ENCODE data around the gene CCNT1.

The CCNT1 gene

GRCh38 chr12:48716493-48717251 is at the start of gene CCNT1:
Gene CCNT1, minus strand, starts transcription at chr12:48716707. Its CDS starts 32 bp downstream, at chr12:48716675.
- DNase-seq (ENCODE audit: low read depth, low spot score) = peak; percentile 99
- H3K4me3 ChIP-seq = peak within 1 kb of the TSS; percentile 89
- H3K36me3 ChIP-seq (ENCODE audit: insufficient read depth, low read length) = peaks cover 31% of the 10 kb centered on the region
- peak within 1 kb of the TSS; percentile 93 for H3K27ac ChIP-seq
- H3K9ac ChIP-seq (ENCODE audit: insufficient read length) = peak within 1 kb of the TSS; percentile 96
- TF ChIP-seq POLR2AphosphoS5 (IDR thresholded peaks at IDR 0.05; ENCODE audit: borderline replicate concordance, low read depth, low read length) (peak; percentile 82), EZH2 (IDR thresholded peaks at IDR 0.05) (no peak), FOXP2 (optimal IDR thresholded peaks at IDR 0.05; ENCODE audit: control extremely low read depth, extremely low read length, insufficient read depth) (peak; percentile 92)
- H3K9me3 ChIP-seq (ENCODE audit: low read depth, low read length) = peaks cover 4% of the 10 kb centered on the region; the same call in 1 of the 2 replicates

- Histone ChIP-seq H3K9ac (ENCODE audit: insufficient read length) (no peak overlapping the region), H3K27ac (no peak overlapping the region), H3K9me3 (ENCODE audit: low read depth, low read length) (no peaks in the 10 kb centered on the region), H3K36me3 (ENCODE audit: insufficient read depth, low read length) (no peaks in the 10 kb centered on the region), H3K4me3 (no peak overlapping the region)
- no peak for DNase-seq (ENCODE audit: low read depth, low spot score)
- TF ChIP-seq FOXP2 (optimal IDR thresholded peaks at IDR 0.05; ENCODE audit: control extremely low read depth, extremely low read length, insufficient read depth) (no peak), POLR2AphosphoS5 (IDR thresholded peaks at IDR 0.05; ENCODE audit: borderline replicate concordance, low read depth, low read length) (no peak), EZH2 (IDR thresholded peaks at IDR 0.05) (no peak)
Observed at GRCh38 chr12:48765753-48766162, 49.3 kb upstream of the CCNT1 start.

DNA sequence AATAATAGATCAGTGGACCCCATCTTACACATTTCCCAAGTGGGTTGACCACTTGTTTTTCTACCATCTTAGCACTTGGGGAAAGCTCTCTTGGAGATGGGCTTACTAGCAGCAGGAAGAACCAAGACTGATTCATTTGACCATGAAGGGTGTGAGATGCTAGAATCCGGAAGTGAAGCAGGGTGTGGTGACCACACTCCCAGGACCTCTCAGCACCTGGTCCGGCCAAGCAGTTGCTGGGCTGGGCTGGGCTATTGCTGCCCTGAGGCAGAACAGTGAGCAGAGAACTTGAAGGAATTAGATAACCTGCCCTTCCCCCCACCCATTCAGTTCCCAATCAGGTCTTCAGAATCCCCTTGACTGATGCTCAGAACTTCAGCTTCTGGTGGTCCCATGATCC is 48.0 kb upstream of the CCNT1 start:
- no peaks in the 10 kb centered on the region for H3K36me3 ChIP-seq (ENCODE audit: insufficient read depth, low read length)
- no peak overlapping the region for H3K4me3 ChIP-seq
- TF ChIP-seq POLR2AphosphoS5 (IDR thresholded peaks at IDR 0.05; ENCODE audit: borderline replicate concordance, low read depth, low read length) = no peak
- no peak for TF ChIP-seq EZH2 (IDR thresholded peaks at IDR 0.05)
- no peak for TF ChIP-seq FOXP2 (optimal IDR thresholded peaks at IDR 0.05; ENCODE audit: control extremely low read depth, extremely low read length, insufficient read depth)
- no peak overlapping the region for H3K9ac ChIP-seq (ENCODE audit: insufficient read length)
- no peaks in the 10 kb centered on the region for H3K9me3 ChIP-seq (ENCODE audit: low read depth, low read length)
- no peak for DNase-seq (ENCODE audit: low read depth, low spot score)
- no peak overlapping the region for H3K27ac ChIP-seq

DNA sequence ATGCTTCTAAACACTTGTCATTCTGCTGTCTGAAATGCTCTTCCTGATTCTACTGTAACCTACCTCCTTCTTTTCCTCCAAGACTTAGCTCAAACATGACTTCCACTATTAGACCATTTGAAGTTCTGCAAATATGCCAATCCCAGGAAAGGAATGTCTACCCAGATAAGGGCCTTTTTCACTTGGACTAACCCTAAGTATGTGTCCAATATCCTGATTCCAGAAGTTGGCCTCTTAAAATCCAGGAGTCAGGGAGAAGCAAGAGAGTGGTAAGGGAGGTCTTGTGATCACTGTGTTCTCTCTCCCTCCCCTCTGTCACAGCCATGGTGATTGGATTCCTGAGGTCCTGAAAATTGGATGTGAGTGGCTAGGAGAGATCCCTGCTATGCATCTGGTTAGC is 42.2 kb upstream of the CCNT1 start:
- H3K27ac ChIP-seq = no peak overlapping the region

DNA sequence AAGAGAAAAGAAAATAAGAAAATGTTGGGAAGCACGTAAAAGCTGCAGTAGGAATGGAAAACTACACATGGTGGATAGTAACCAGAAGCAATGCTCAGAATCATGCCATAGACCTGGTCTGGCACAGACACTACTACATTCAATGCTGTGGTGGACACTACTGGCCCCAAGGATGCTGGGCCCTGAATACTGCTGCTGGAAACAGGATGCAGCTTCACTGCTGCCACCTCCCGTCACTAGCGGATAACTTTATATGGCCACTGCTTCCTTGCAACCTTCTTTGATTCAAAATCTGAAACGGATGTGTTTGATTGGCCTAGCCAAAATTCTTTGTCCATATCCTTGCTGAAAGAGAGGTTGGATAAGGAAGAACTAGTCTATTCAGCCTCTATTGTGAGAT is 41.7 kb upstream of the CCNT1 start:
- Histone ChIP-seq H3K9me3 (ENCODE audit: low read depth, low read length) (no peaks in the 10 kb centered on the region), H3K36me3 (ENCODE audit: insufficient read depth, low read length) (no peaks in the 10 kb centered on the region), H3K27ac (no peak overlapping the region), H3K4me3 (no peak overlapping the region), H3K9ac (ENCODE audit: insufficient read length) (no peak overlapping the region)
- TF ChIP-seq FOXP2 (optimal IDR thresholded peaks at IDR 0.05; ENCODE audit: control extremely low read depth, extremely low read length, insufficient read depth) = no peak
- no peak for TF ChIP-seq EZH2 (IDR thresholded peaks at IDR 0.05)
- TF ChIP-seq POLR2AphosphoS5 (IDR thresholded peaks at IDR 0.05; ENCODE audit: borderline replicate concordance, low read depth, low read length) = no peak
- DNase-seq (ENCODE audit: low read depth, low spot score) = no peak

More for the DNA sequence above, 42.2 kb upstream of the CCNT1 start:
- H3K9me3 ChIP-seq (ENCODE audit: low read depth, low read length) = no peaks in the 10 kb centered on the region
- TF ChIP-seq EZH2 (IDR thresholded peaks at IDR 0.05) (no peak), FOXP2 (optimal IDR thresholded peaks at IDR 0.05; ENCODE audit: control extremely low read depth, extremely low read length, insufficient read depth) (no peak), POLR2AphosphoS5 (IDR thresholded peaks at IDR 0.05; ENCODE audit: borderline replicate concordance, low read depth, low read length) (no peak)
- no peak for DNase-seq (ENCODE audit: low read depth, low spot score)
- no peak overlapping the region for H3K4me3 ChIP-seq
- no peak overlapping the region for H3K9ac ChIP-seq (ENCODE audit: insufficient read length)
- no peaks in the 10 kb centered on the region for H3K36me3 ChIP-seq (ENCODE audit: insufficient read depth, low read length)

- DNase-seq (ENCODE audit: low read depth, low spot score) = no peak
- Histone ChIP-seq H3K9me3 (ENCODE audit: low read depth, low read length) (no peaks in the 10 kb centered on the region), H3K36me3 (ENCODE audit: insufficient read depth, low read length) (no peaks in the 10 kb centered on the region), H3K9ac (ENCODE audit: insufficient read length) (no peak overlapping the region), H3K27ac (no peak overlapping the region), H3K4me3 (no peak overlapping the region)
- TF ChIP-seq EZH2 (IDR thresholded peaks at IDR 0.05) (no peak), POLR2AphosphoS5 (IDR thresholded peaks at IDR 0.05; ENCODE audit: borderline replicate concordance, low read depth, low read length) (no peak), FOXP2 (optimal IDR thresholded peaks at IDR 0.05; ENCODE audit: control extremely low read depth, extremely low read length, insufficient read depth) (no peak)
Observed at GRCh38 chr12:48750769-48751356, 34.4 kb upstream of the CCNT1 start.

DNA sequence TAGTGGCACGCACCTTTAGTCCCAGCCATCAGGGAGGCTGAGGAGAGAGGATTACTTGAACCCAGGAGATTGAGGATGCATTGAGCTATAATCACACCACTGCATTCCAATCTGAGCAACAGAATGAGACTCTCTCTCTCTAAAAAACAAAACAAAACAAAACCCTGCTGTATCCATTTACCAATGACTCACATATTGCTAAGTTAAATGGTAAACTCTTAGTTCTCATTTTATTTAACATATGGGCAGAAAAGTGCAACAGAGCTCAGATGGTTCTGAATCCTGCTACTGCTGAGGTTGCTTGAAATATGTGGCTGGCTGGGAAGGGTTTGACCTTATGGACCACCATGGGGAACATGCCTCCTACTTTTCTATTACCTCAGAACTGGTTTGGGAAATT is 33.7 kb upstream of the CCNT1 start:
- Histone ChIP-seq H3K4me3 (no peak overlapping the region), H3K36me3 (ENCODE audit: insufficient read depth, low read length) (no peaks in the 10 kb centered on the region), H3K27ac (no peak overlapping the region), H3K9ac (ENCODE audit: insufficient read length) (no peak overlapping the region), H3K9me3 (ENCODE audit: low read depth, low read length) (no peaks in the 10 kb centered on the region)
- no peak for DNase-seq (ENCODE audit: low read depth, low spot score)
- no peak for TF ChIP-seq EZH2 (IDR thresholded peaks at IDR 0.05)
- no peak for TF ChIP-seq POLR2AphosphoS5 (IDR thresholded peaks at IDR 0.05; ENCODE audit: borderline replicate concordance, low read depth, low read length)

DNA sequence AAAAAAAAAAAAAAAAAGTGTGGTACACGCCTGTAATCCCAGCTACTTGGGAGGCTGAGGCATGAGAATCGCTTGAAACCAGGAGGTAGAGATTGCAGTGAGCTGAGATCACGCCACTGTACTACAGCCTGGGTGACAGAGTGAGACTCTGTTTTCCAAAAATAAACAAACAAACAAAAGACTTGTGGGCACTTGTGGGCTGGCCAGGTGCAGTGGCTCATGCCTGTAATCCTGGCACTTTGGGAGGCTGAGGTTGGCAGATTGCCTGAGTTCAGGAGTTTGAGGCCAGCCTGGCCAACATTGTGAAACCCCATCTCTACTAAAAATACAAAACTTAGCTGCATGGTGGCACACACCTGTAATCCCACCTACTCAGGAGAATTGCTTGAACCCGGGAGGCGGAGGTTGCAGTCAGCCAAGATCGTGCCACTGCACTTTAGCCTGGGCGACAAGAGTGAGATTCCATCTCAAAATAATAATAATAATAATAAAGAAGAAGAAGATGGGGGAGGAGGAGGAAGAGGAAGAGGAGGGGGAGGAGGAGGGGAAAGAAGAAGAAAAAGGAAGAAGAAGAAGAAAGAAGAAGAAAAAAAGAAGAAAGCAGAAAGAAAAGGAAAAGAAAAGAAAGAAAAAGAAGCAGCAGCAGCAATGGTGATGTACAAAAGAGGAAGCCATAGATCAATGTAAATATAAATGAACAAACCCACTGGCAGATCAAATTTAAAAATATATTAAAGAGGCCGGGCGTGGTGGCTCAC is 27.9 kb upstream of the CCNT1 start:
- Histone ChIP-seq H3K9ac (ENCODE audit: insufficient read length) (no peak overlapping the region), H3K27ac (no peak overlapping the region), H3K4me3 (no peak overlapping the region), H3K36me3 (ENCODE audit: insufficient read depth, low read length) (no peaks in the 10 kb centered on the region), H3K9me3 (ENCODE audit: low read depth, low read length) (no peaks in the 10 kb centered on the region)
- TF ChIP-seq POLR2AphosphoS5 (IDR thresholded peaks at IDR 0.05; ENCODE audit: borderline replicate concordance, low read depth, low read length) = no peak
- TF ChIP-seq FOXP2 (optimal IDR thresholded peaks at IDR 0.05; ENCODE audit: control extremely low read depth, extremely low read length, insufficient read depth) = no peak
- TF ChIP-seq EZH2 (IDR thresholded peaks at IDR 0.05) = no peak
- no peak for DNase-seq (ENCODE audit: low read depth, low spot score)
